ENCODE data around the gene TGFA.

DNA sequence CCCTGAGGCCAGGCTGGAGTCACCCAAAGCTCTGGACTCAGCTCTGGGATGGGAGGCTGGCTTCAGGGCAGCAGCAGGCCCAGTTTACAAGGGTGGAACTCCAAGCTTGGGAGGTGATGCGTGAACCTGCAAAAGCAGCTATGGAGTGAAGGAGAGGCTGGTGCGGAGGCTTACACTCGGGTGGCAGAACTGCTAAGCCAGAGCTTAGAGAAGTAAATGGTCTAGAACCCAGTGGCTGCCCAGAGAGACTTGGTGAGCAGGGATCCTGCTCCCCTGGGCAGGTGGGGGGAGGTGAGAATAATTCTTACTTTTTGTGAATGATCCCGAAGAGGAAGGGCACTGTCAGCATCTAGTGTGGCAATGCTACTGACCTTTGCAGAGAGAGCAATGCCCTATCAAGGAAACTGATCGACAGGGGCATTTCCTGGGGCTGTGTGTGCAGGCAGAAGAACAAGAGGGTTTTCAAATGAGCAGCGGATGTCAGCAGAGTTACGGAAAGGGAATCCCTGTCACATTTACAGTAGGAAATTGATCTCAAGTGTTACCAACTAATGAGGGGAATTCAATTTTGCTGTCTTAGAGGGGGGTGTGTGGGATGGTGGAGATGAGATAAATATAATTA is 80.4 kb downstream of the TGFA start:
- TF ChIP-seq, protein P1, sequence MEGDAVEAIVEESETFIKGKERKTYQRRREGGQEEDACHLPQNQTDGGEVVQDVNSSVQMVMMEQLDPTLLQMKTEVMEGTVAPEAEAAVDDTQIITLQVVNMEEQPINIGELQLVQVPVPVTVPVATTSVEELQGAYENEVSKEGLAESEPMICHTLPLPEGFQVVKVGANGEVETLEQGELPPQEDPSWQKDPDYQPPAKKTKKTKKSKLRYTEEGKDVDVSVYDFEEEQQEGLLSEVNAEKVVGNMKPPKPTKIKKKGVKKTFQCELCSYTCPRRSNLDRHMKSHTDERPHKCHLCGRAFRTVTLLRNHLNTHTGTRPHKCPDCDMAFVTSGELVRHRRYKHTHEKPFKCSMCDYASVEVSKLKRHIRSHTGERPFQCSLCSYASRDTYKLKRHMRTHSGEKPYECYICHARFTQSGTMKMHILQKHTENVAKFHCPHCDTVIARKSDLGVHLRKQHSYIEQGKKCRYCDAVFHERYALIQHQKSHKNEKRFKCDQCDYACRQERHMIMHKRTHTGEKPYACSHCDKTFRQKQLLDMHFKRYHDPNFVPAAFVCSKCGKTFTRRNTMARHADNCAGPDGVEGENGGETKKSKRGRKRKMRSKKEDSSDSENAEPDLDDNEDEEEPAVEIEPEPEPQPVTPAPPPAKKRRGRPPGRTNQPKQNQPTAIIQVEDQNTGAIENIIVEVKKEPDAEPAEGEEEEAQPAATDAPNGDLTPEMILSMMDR (IDR thresholded peaks at IDR 0.05): no peak
- TF ChIP-seq ZFX (IDR thresholded peaks at IDR 0.05; ENCODE audit: borderline replicate concordance): no peak
